IMR-90 (cell line): Measurements from ENCODE around the gene MUC20. TPM values are rescaled to one million over a fixed set of nuclear protein-coding genes. Genes with fewer than 3 reads are reported as not detected.

Experiments used
- ATAC-seq: fragments of 200-7000 bp; cut with Tn5 transposase; 2 replicates; pipeline ENCODE4 v1.9.1; 2020; ENCODE audit warnings: low read depth, mild to moderate bottlenecking, moderate library complexity
- BruUV-seq: library from RNA; stranded (reverse); fragments of 400-500 nt; replicated peaks from 2 replicates; lab custom pipeline; 2021; lab: Mats Ljungman, UMichigan
- CTCF ChIA-PET: fragments of 300-600 bp; formaldehyde crosslinking; extraction: SDS; loops from one replicate; lab custom pipeline; 2021; ENCODE audit warnings: antibody characterized with exemption; lab: Yijun Ruan, JAX
- POLR2A ChIA-PET: fragments of 300-600 bp; sonication (Branson Sonifier 250); formaldehyde crosslinking; loops from one replicate; lab custom pipeline; 2022; ENCODE audit warnings: antibody characterized with exemption; ENCODE audit not compliant: unreplicated experiment; lab: Charles Lee
- DNase-seq: peaks from one replicate; pipeline ENCODE4 v3.0.0; 2013
- H2AFZ ChIP-seq: replicated peaks from 2 replicates; pipeline ENCODE3; 2013; ENCODE audit warnings: low read length, mild to moderate bottlenecking; ENCODE audit not compliant: poor library complexity
- H2AK5ac ChIP-seq: 2 replicates; pipeline ENCODE4 v1.6.1; 2013; ENCODE audit warnings: low read depth, low read length, inconsistent platforms
- H2AK9ac ChIP-seq: replicated peaks from 2 replicates; pipeline ENCODE3; 2013; ENCODE audit warnings: mild to moderate bottlenecking, low read depth, low read length, moderate library complexity; ENCODE audit not compliant: poor library complexity
- H2BK120ac ChIP-seq: 2 replicates; pipeline ENCODE4 v1.6.1; 2013; ENCODE audit warnings: low read depth, low read length, inconsistent platforms
- H2BK15ac ChIP-seq: 3 replicates; pipeline ENCODE4 v1.6.1; 2013; ENCODE audit warnings: low read depth, low read length, inconsistent platforms
- H2BK20ac ChIP-seq: 2 replicates; pipeline ENCODE4 v1.6.1; 2013; ENCODE audit warnings: low read depth, mild to moderate bottlenecking, inconsistent platforms, low read length, moderate library complexity
- H2BK5ac ChIP-seq: 2 replicates; pipeline ENCODE4 v1.6.1; 2013; ENCODE audit warnings: mild to moderate bottlenecking, low read depth, low read length, inconsistent platforms; ENCODE audit not compliant: poor library complexity, severe bottlenecking
- H3K14ac ChIP-seq: replicated peaks from 2 replicates; pipeline ENCODE4 v1.6.1; 2013; ENCODE audit warnings: low read depth, low read length, inconsistent platforms
- H3K18ac ChIP-seq: 2 replicates; pipeline ENCODE4 v1.6.1; 2013; ENCODE audit warnings: low read depth, low read length, control low read depth
- H3K23ac ChIP-seq: 2 replicates; pipeline ENCODE4 v1.6.1; 2013; ENCODE audit warnings: low read depth, low read length, inconsistent platforms
- H3K27ac ChIP-seq: 2 replicates; pipeline ENCODE4 v1.5.1; 2013; ENCODE audit warnings: mild to moderate bottlenecking, control low read depth, low read length; ENCODE audit not compliant: insufficient read depth
- H3K27me3 ChIP-seq: 2 replicates; pipeline ENCODE4 v1.6.1; 2013; ENCODE audit warnings: low read length; ENCODE audit not compliant: control insufficient read depth, insufficient read depth
- H3K36me3 ChIP-seq: 2 replicates; pipeline ENCODE4 v1.6.1; 2013; ENCODE audit warnings: low read length, mixed read lengths; ENCODE audit not compliant: control insufficient read depth, insufficient read depth
- H3K4ac ChIP-seq: 2 replicates; pipeline ENCODE4 v1.6.1; 2013; ENCODE audit warnings: low read depth, low read length, inconsistent platforms
- H3K4me1 ChIP-seq: 2 replicates; pipeline ENCODE4 v1.6.1; 2013; ENCODE audit warnings: low read length, mixed read lengths; ENCODE audit not compliant: control insufficient read depth, insufficient read depth
- H3K4me2 ChIP-seq: 2 replicates; pipeline ENCODE4 v1.6.1; 2013; ENCODE audit warnings: low read depth, mild to moderate bottlenecking, control low read depth, low read length, moderate library complexity
- H3K4me3 ChIP-seq: 2 replicates; pipeline ENCODE4 v1.5.1; 2013; ENCODE audit warnings: low read depth, mild to moderate bottlenecking, control low read depth, low read length, moderate library complexity; ENCODE audit not compliant: insufficient read depth
- H3K56ac ChIP-seq: 2 replicates; pipeline ENCODE4 v1.6.1; 2013; ENCODE audit warnings: low read length, inconsistent platforms; ENCODE audit not compliant: insufficient read depth; ENCODE audit errors: extremely low read depth
- H3K79me1 ChIP-seq, 2 experiments: 2 replicates each; pipeline ENCODE4 v1.6.1; 2013; ENCODE audit warnings: low read length in 2 of 2, inconsistent platforms in 1 of 2, low read depth in 1 of 2
- H3K9ac ChIP-seq: 2 replicates; pipeline ENCODE4 v1.6.1; 2013; ENCODE audit warnings: low read depth, low read length, control low read depth
- H3K9me1 ChIP-seq: 2 replicates; pipeline ENCODE4 v1.6.1; 2013; ENCODE audit warnings: low read length, inconsistent platforms; ENCODE audit not compliant: insufficient read depth
- H3K9me3 ChIP-seq: 2 replicates; pipeline ENCODE4 v1.6.1; 2013; ENCODE audit warnings: low read length; ENCODE audit not compliant: control insufficient read depth, insufficient read depth
- H4K20me1 ChIP-seq: 2 replicates; pipeline ENCODE4 v1.6.1; 2013; ENCODE audit warnings: low read length, inconsistent platforms; ENCODE audit not compliant: insufficient read depth
- H4K5ac ChIP-seq: 2 replicates; pipeline ENCODE4 v1.6.1; 2013; ENCODE audit warnings: mild to moderate bottlenecking, low read depth, low read length, control low read depth
- H4K8ac ChIP-seq, 2 experiments: 2 replicates each; pipeline ENCODE4 v1.6.1; 2013; ENCODE audit warnings: low read depth in 2 of 2, low read length in 2 of 2, control low read depth in 1 of 2, inconsistent platforms in 1 of 2
- H4K91ac ChIP-seq: 2 replicates; pipeline ENCODE4 v1.6.1; 2013; ENCODE audit warnings: low read depth, low read length, inconsistent platforms; ENCODE audit not compliant: insufficient read depth
- FOS ChIP-seq: fragments of 150-350 bp; IDR thresholded peaks from 2 replicates; pipeline ENCODE4 v1.6.1; 2016; ENCODE audit warnings: low read depth, low read length
- MAFK ChIP-seq: IDR thresholded peaks from 2 replicates; pipeline ENCODE4 v1.6.1; 2012; ENCODE audit warnings: low read depth, low read length, improper control_type of control experiment
- MAZ ChIP-seq: IDR thresholded peaks from 2 replicates; pipeline ENCODE4 v1.6.1; 2012; ENCODE audit warnings: low read depth, mild to moderate bottlenecking, low read length, improper control_type of control experiment, moderate library complexity, borderline replicate concordance
- MXI1 ChIP-seq: IDR thresholded peaks from 2 replicates; pipeline ENCODE4 v1.6.1; 2012; ENCODE audit warnings: low read depth, mild to moderate bottlenecking, low read length, moderate library complexity, borderline replicate concordance
- NFE2L2 ChIP-seq: fragments of 150-350 bp; IDR thresholded peaks from 2 replicates; pipeline ENCODE4 v1.6.1; 2016; ENCODE audit warnings: low read depth, mild to moderate bottlenecking, low read length
- POLR2A ChIP-seq: IDR thresholded peaks from 2 replicates; pipeline ENCODE4 v1.6.1; 2012; ENCODE audit warnings: mild to moderate bottlenecking, low read depth, low read length
- RCOR1 ChIP-seq: IDR thresholded peaks from 2 replicates; pipeline ENCODE4 v1.6.1; 2012; ENCODE audit warnings: mild to moderate bottlenecking, low read length, improper control_type of control experiment; ENCODE audit not compliant: insufficient replicate concordance
- SMC3 ChIP-seq: fragments of 150-350 bp; IDR thresholded peaks from 2 replicates; pipeline ENCODE4 v1.6.1; 2016; ENCODE audit warnings: low read depth, mild to moderate bottlenecking, antibody characterized with exemption, low read length, moderate library complexity
- WGBS, 2 experiments: methylation state at CpG; one replicate each; pipeline versions ENCODE4 v1.1.5 to v1.1.7; 2013; ENCODE audit warnings: missing lambda C conversion rate in 2 of 2; ENCODE audit not compliant: insufficient read length in 1 of 2; ENCODE audit errors: extremely low coverage in 2 of 2; 5-methylcytosine and 5-hydroxymethylcytosine counted together
- dilution Hi-C: fragments of 300-500 bp; cut with HindIII; formaldehyde crosslinking; loops from one replicate; pipeline ENCODE4 v1.14.3; 2018; ENCODE audit warnings: low sequenced_read_pairs; ENCODE audit not compliant: unreplicated experiment
- in situ Hi-C: fragments of 300-500 bp; cut with MboI; formaldehyde crosslinking; loops from 3 replicates; pipeline ENCODE4 v1.14.3; 2019; ENCODE audit warnings: low sequenced_read_pairs, inconsistent platforms, mixed read lengths
- intact Hi-C: fragments of 100-400 bp; cut with micrococcal nuclease; formaldehyde crosslinking; loops from 2 replicates; pipeline ENCODE4 v1.10.0; 2022
- polyA plus RNA-seq, 3 experiments: library from polyadenylated mRNA; depleted of rRNA; stranded (reverse); fragments of >200 nt; gene quantifications; 2 replicates each; pipeline ENCODE4 v1.2.3, GENCODE V29; 2012; ENCODE audit warnings: low replicate concordance in 1 of 3
- total RNA-seq: library from RNA; depleted of rRNA; stranded (reverse); fragments of >200 nt; gene quantifications from 2 replicates; pipeline ENCODE4 v1.2.3, GENCODE V29; 2012
- TF ChIP-seq, protein P1 (sequence below): conservative IDR thresholded peaks from 2 replicates; pipeline ENCODE4 v1.5.1; 2012; ENCODE audit warnings: mild to moderate bottlenecking, low read depth, low read length, improper control_type of control experiment
- TF ChIP-seq, protein P2 (sequence below): fragments of 150-350 bp; IDR thresholded peaks from 2 replicates; pipeline ENCODE4 v1.6.1; 2017; ENCODE audit warnings: mild to moderate bottlenecking, antibody characterized with exemption, low read length, low read depth

MUC20 gene
- total and polyA plus RNA-seq, 2 of the 4 experiments (the other 2 are of a cell fraction) = 0.12 TPM; not detected in 1

DNA sequence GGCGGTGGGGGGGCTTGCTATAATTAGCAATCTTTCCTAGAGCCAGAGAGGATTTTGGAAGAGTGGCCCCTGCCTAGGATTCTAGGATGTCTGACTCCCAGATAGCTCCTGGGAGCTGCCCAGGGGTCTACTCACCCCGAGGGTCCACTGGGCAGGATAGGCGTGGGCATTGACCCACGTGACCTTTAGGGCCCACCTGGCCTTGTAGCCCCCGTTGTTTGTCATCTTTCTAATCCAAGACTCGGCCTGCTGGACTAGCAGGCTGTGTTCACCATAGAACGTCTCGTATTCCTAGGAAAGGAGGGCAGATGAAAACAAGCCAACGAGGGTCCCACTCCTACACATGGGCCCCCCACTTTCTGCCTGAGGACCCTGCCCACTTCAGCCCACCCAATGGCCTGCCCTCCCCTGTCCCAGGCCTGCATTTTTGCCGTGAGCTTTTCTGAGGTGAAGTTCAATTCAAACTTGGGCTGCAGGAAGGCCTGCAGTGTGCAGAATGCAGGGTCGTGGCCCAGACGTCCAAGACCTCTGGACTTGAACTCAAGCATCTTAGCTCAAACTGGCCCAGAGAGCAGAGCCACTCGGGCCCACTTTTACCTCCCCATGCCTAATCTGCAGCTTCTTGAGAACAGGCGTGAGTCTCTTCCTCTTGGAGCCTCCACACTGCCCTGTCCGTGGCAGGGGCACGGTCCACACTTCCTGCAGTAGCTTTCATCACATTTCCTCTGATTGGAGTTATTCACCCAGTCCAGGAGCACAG is 49.5 kb downstream of the MUC20 start:
- H2BK15ac ChIP-seq = no peak overlapping the region
- ChIA-PET POLR2A (no interaction called here), CTCF (no interaction called here)
- H3K9ac ChIP-seq = no peak overlapping the region
- WGBS, 2 experiments = 79% methylated on average over 3 of the region's 16 CpGs; no CpG with 5 or more reads in 1 of the 2 experiments
- no peaks in the 10 kb centered on the region for H3K36me3 ChIP-seq
- H4K20me1 ChIP-seq = no peaks in the 10 kb centered on the region
- in situ Hi-C loops = no loop called here
- H3K56ac ChIP-seq = no peak overlapping the region
- no peak overlapping the region for H4K8ac ChIP-seq
- peak overlapping the region; percentile 21 for H2AFZ ChIP-seq
- no peak for ATAC-seq
- no peak overlapping the region for H4K91ac ChIP-seq
- H3K4me2 ChIP-seq = no peak overlapping the region
- no peak overlapping the region for H3K27ac ChIP-seq
- no peaks in the 10 kb centered on the region for H3K9me1 ChIP-seq
- H3K9me3 ChIP-seq = peaks cover 3% of the 10 kb centered on the region; the same call in 1 of the 2 replicates
- no peak for DNase-seq
- no peak overlapping the region for H2BK5ac ChIP-seq
- TF ChIP-seq MAZ (no peak), NFE2L2 (no peak), SMC3 (no peak), RCOR1 (no peak), FOS (no peak), MXI1 (no peak), MAFK (no peak), POLR2A (no peak)
- TF ChIP-seq, protein P1, sequence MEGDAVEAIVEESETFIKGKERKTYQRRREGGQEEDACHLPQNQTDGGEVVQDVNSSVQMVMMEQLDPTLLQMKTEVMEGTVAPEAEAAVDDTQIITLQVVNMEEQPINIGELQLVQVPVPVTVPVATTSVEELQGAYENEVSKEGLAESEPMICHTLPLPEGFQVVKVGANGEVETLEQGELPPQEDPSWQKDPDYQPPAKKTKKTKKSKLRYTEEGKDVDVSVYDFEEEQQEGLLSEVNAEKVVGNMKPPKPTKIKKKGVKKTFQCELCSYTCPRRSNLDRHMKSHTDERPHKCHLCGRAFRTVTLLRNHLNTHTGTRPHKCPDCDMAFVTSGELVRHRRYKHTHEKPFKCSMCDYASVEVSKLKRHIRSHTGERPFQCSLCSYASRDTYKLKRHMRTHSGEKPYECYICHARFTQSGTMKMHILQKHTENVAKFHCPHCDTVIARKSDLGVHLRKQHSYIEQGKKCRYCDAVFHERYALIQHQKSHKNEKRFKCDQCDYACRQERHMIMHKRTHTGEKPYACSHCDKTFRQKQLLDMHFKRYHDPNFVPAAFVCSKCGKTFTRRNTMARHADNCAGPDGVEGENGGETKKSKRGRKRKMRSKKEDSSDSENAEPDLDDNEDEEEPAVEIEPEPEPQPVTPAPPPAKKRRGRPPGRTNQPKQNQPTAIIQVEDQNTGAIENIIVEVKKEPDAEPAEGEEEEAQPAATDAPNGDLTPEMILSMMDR = no peak
- TF ChIP-seq, protein P2, sequence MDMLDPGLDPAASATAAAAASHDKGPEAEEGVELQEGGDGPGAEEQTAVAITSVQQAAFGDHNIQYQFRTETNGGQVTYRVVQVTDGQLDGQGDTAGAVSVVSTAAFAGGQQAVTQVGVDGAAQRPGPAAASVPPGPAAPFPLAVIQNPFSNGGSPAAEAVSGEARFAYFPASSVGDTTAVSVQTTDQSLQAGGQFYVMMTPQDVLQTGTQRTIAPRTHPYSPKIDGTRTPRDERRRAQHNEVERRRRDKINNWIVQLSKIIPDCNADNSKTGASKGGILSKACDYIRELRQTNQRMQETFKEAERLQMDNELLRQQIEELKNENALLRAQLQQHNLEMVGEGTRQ = no peak
- H3K79me1 ChIP-seq = no peaks in the 10 kb centered on the region
- no peak overlapping the region for H3K18ac ChIP-seq
- H2BK120ac ChIP-seq = no peak overlapping the region
- BruUV-seq = no TSS peak
- intact Hi-C loops = no loop called here
- no peak overlapping the region for H3K4ac ChIP-seq
- H3K4me1 ChIP-seq = no peaks in the 10 kb centered on the region
- H4K5ac ChIP-seq = no peak overlapping the region
- H3K14ac ChIP-seq = no peak overlapping the region
- dilution Hi-C loops = no loop called here
- no peak overlapping the region for H2BK20ac ChIP-seq
- no peak overlapping the region for H2AK9ac ChIP-seq
- H3K23ac ChIP-seq = no peak overlapping the region
- peaks cover 3% of the 10 kb centered on the region; the same call in 1 of the 2 replicates for H3K27me3 ChIP-seq
- H3K4me3 ChIP-seq = no peak overlapping the region
- H2AK5ac ChIP-seq = no peak overlapping the region
